Mononuclear cell (primary cell): ENCODE data around the gene ROCK1. TPM values are rescaled to one million over a fixed set of nuclear protein-coding genes. Genes with fewer than 3 reads are reported as not detected.
"Not testable (repeated sequence)": the region's sequence is repeated elsewhere in the genome, so short reads cannot be mapped to it uniquely, and the experiment has no call there.

Experiments used
- H3K27me3 ChIP-seq: 2 replicates; pipeline ENCODE4 v1.6.0; 2011; ENCODE audit warnings: low read length, control low read depth; ENCODE audit not compliant: insufficient read depth
- H3K4me1 ChIP-seq: 2 replicates; pipeline ENCODE4 v1.5.1; 2011; ENCODE audit warnings: mild to moderate bottlenecking, low read length, control low read depth; ENCODE audit not compliant: insufficient read depth
- H3K4me3 ChIP-seq: 2 replicates; pipeline ENCODE4 v1.5.1; 2011; ENCODE audit warnings: mild to moderate bottlenecking, low read length, moderate library complexity
- H3K9me3 ChIP-seq: 2 replicates; pipeline ENCODE4 v1.5.1; 2011; ENCODE audit warnings: low read depth, mild to moderate bottlenecking, control low read depth, low read length
- total RNA-seq: library from RNA; depleted of rRNA; stranded (reverse); fragments of >200 nt; gene quantifications from one replicate; pipeline ENCODE4 v1.2.3, GENCODE V29; 2012

The ROCK1 gene
- total RNA-seq, 1 donor = 147 TPM

GRCh38 chr18:21051620-21052019 lies 60.0 kb downstream of the ROCK1 start:
- no peaks in the 10 kb centered on the region for H3K9me3 ChIP-seq
- H3K4me3 ChIP-seq = no peak overlapping the region
- H3K4me1 ChIP-seq = peaks cover 26% of the 10 kb centered on the region
- H3K27me3 ChIP-seq = no peaks in the 10 kb centered on the region

GRCh38 chr18:21049306-21049705 lies 62.3 kb downstream of the ROCK1 start:
- Histone ChIP-seq H3K4me1 (peaks cover 13% of the 10 kb centered on the region), H3K4me3 (no peak overlapping the region), H3K9me3 (no peaks in the 10 kb centered on the region), H3K27me3 (no peaks in the 10 kb centered on the region)

- Histone ChIP-seq H3K4me3 (no peak overlapping the region), H3K4me1 (peaks cover 11% of the 10 kb centered on the region), H3K9me3 (no peaks in the 10 kb centered on the region), H3K27me3 (no peaks in the 10 kb centered on the region)
Observed at GRCh38 chr18:21047126-21047525, 64.5 kb downstream of the ROCK1 start.

GRCh38 chr18:21040466-21040865 lies 71.1 kb downstream of the ROCK1 start:
- no peaks in the 10 kb centered on the region for H3K27me3 ChIP-seq
- H3K4me3 ChIP-seq = no peak overlapping the region
- peaks cover 4% of the 10 kb centered on the region for H3K4me1 ChIP-seq
- no peaks in the 10 kb centered on the region for H3K9me3 ChIP-seq

- no peak overlapping the region for H3K4me3 ChIP-seq
- no peaks in the 10 kb centered on the region for H3K27me3 ChIP-seq
- no peaks in the 10 kb centered on the region for H3K4me1 ChIP-seq
- H3K9me3 ChIP-seq = no peaks in the 10 kb centered on the region
Observed at GRCh38 chr18:21038201-21038600, 73.4 kb downstream of the ROCK1 start.

- Histone ChIP-seq H3K4me3 (no peak overlapping the region), H3K4me1 (no peaks in the 10 kb centered on the region), H3K27me3 (no peaks in the 10 kb centered on the region), H3K9me3 (peaks cover 5% of the 10 kb centered on the region)
Observed at GRCh38 chr18:21031845-21032244, 79.8 kb downstream of the ROCK1 start.

- not testable (repeated sequence) for H3K4me3 ChIP-seq, H3K4me1 ChIP-seq, H3K27me3 ChIP-seq, H3K9me3 ChIP-seq
Observed at GRCh38 chr18:21018257-21018656, 93.4 kb downstream of the ROCK1 start.

GRCh38 chr18:21012308-21012707 lies 99.3 kb downstream of the ROCK1 start:
- H3K27me3 ChIP-seq = no peaks in the 10 kb centered on the region
- H3K4me3 ChIP-seq = no peak overlapping the region
- H3K4me1 ChIP-seq = no peaks in the 10 kb centered on the region
- peaks cover 9% of the 10 kb centered on the region for H3K9me3 ChIP-seq

- peaks cover 3% of the 10 kb centered on the region for H3K4me1 ChIP-seq
- H3K9me3 ChIP-seq = no peaks in the 10 kb centered on the region
- H3K27me3 ChIP-seq = no peaks in the 10 kb centered on the region
- no peak overlapping the region for H3K4me3 ChIP-seq
Observed at GRCh38 chr18:21004726-21005125, 106.9 kb downstream of the ROCK1 start.

GRCh38 chr18:21000667-21001066 lies 110.9 kb downstream of the ROCK1 start:
- H3K4me3 ChIP-seq = no peak overlapping the region
- no peaks in the 10 kb centered on the region for H3K9me3 ChIP-seq
- H3K4me1 ChIP-seq = peaks cover 3% of the 10 kb centered on the region
- H3K27me3 ChIP-seq = no peaks in the 10 kb centered on the region

- Histone ChIP-seq H3K4me1 (no peaks in the 10 kb centered on the region), H3K9me3 (no peaks in the 10 kb centered on the region), H3K4me3 (no peak overlapping the region), H3K27me3 (no peaks in the 10 kb centered on the region)
Observed at GRCh38 chr18:20997371-20997770, 114.2 kb downstream of the ROCK1 start.

GRCh38 chr18:20996418-20996817 lies 115.2 kb downstream of the ROCK1 start:
- Histone ChIP-seq H3K4me3 (no peak overlapping the region), H3K4me1 (no peaks in the 10 kb centered on the region), H3K9me3 (no peaks in the 10 kb centered on the region), H3K27me3 (no peaks in the 10 kb centered on the region)

- H3K4me3 ChIP-seq = no peak overlapping the region
- no peaks in the 10 kb centered on the region for H3K4me1 ChIP-seq
- no peaks in the 10 kb centered on the region for H3K9me3 ChIP-seq
- no peaks in the 10 kb centered on the region for H3K27me3 ChIP-seq
Observed at GRCh38 chr18:20988726-20989125, 122.9 kb downstream of the ROCK1 start.

GRCh38 chr18:20975077-20975476 lies 136.5 kb downstream of the ROCK1 start:
- no peaks in the 10 kb centered on the region for H3K9me3 ChIP-seq
- H3K4me1 ChIP-seq = no peaks in the 10 kb centered on the region
- no peak overlapping the region for H3K4me3 ChIP-seq
- no peaks in the 10 kb centered on the region for H3K27me3 ChIP-seq

- Histone ChIP-seq H3K4me3 (no peak overlapping the region), H3K4me1 (no peaks in the 10 kb centered on the region), H3K27me3 (no peaks in the 10 kb centered on the region), H3K9me3 (no peaks in the 10 kb centered on the region)
Observed at GRCh38 chr18:20971886-20972267, 139.7 kb downstream of the ROCK1 start.

GRCh38 chr18:20966795-20967194 lies 144.8 kb downstream of the ROCK1 start:
- no peaks in the 10 kb centered on the region for H3K27me3 ChIP-seq
- no peaks in the 10 kb centered on the region for H3K9me3 ChIP-seq
- no peak overlapping the region for H3K4me3 ChIP-seq
- H3K4me1 ChIP-seq = no peaks in the 10 kb centered on the region

- Histone ChIP-seq H3K27me3 (no peaks in the 10 kb centered on the region), H3K4me1 (no peaks in the 10 kb centered on the region), H3K9me3 (no peaks in the 10 kb centered on the region), H3K4me3 (no peak overlapping the region)
Observed at GRCh38 chr18:20963027-20963426, 148.6 kb downstream of the ROCK1 start.
